Keratinocyte (primary cell): ENCODE results near the gene LVRN. TPM values are rescaled to one million over a fixed set of nuclear protein-coding genes. Genes with fewer than 3 reads are reported as not detected.

Experiments used
- DNase-seq: peaks from one replicate; pipeline ENCODE4 v3.0.0-alpha.2; 2011; ENCODE audit warnings: low read depth, missing footprints, low spot score
- FAIRE-seq: peaks from 2 replicates; lab custom pipeline; 2011; peaks lifted over from hg19 to GRCh38; lab: Jason Lieb, UNC
- H2AFZ ChIP-seq: 2 replicates; pipeline ENCODE4 v1.6.0; 2012; ENCODE audit warnings: low read length, control low read depth, inconsistent platforms; ENCODE audit not compliant: control insufficient read depth
- H3K27ac ChIP-seq: 2 replicates; pipeline ENCODE4 v1.5.1; 2011; ENCODE audit warnings: low read length; ENCODE audit not compliant: control insufficient read depth, insufficient read depth
- H3K27me3 ChIP-seq: 3 replicates; pipeline ENCODE4 v1.6.0; 2011; ENCODE audit warnings: low read length; ENCODE audit not compliant: control insufficient read depth, insufficient read depth; ENCODE audit errors: extremely low read depth
- H3K36me3 ChIP-seq, 2 experiments: 2 replicates in 1 of 2; 3 replicates in 1 of 2; pipeline ENCODE4 v1.5.1; 2011; ENCODE audit warnings: low read length in 2 of 2, mild to moderate bottlenecking in 1 of 2; ENCODE audit not compliant: control insufficient read depth in 2 of 2, insufficient read depth in 2 of 2; ENCODE audit errors: extremely low read depth in 1 of 2
- H3K4me1 ChIP-seq: 3 replicates; pipeline ENCODE4 v1.5.1; 2011; ENCODE audit warnings: low read length; ENCODE audit not compliant: control insufficient read depth, insufficient read depth; ENCODE audit errors: extremely low read depth
- H3K4me2 ChIP-seq: 3 replicates; pipeline ENCODE4 v1.6.0; 2011; ENCODE audit warnings: low read depth, low read length; ENCODE audit not compliant: control insufficient read depth, insufficient read depth; ENCODE audit errors: extremely low read depth
- H3K4me3 ChIP-seq, 3 experiments: fragments of 200-600 bp in 1 of 3; sonication (generic) in 1 of 3; 2 replicates in 2 of 3; 3 replicates in 1 of 3; pipeline ENCODE4 v1.5.1; 2011 to 2016; ENCODE audit warnings: low read length in 3 of 3, mild to moderate bottlenecking in 3 of 3, control low read depth in 2 of 3, inconsistent platforms in 1 of 3, low read depth in 1 of 3, mixed read lengths in 1 of 3, mixed run types in 1 of 3, moderate library complexity in 1 of 3; ENCODE audit not compliant: control insufficient read depth in 2 of 3, insufficient read depth in 2 of 3; ENCODE audit errors: extremely low read depth in 1 of 3
- H3K79me2 ChIP-seq: 2 replicates; pipeline ENCODE4 v1.6.0; 2012; ENCODE audit warnings: low read length; ENCODE audit not compliant: control insufficient read depth, insufficient read depth
- H3K9ac ChIP-seq: 3 replicates; pipeline ENCODE4 v1.6.0; 2011; ENCODE audit warnings: low read length; ENCODE audit not compliant: control insufficient read depth, insufficient read depth; ENCODE audit errors: extremely low read depth
- H3K9me1 ChIP-seq: 3 replicates; pipeline ENCODE4 v1.6.0; 2011; ENCODE audit warnings: low read length; ENCODE audit not compliant: control insufficient read depth, insufficient read depth; ENCODE audit errors: extremely low read depth
- H3K9me3 ChIP-seq: 2 replicates; pipeline ENCODE4 v1.5.1; 2012; ENCODE audit warnings: low read depth, low read length; ENCODE audit not compliant: control insufficient read depth
- H4K20me1 ChIP-seq: 3 replicates; pipeline ENCODE4 v1.6.0; 2011; ENCODE audit warnings: low read length; ENCODE audit not compliant: control insufficient read depth, insufficient read depth; ENCODE audit errors: extremely low read depth
- EZH2 ChIP-seq: IDR thresholded peaks from one replicate; pipeline ENCODE4 v1.6.1; 2012; ENCODE audit warnings: inconsistent platforms, mild to moderate bottlenecking, low read length, moderate library complexity
- dilution Hi-C: fragments of 300-500 bp; cut with MboI; formaldehyde crosslinking; loops from one replicate; pipeline ENCODE4 v1.7.0; 2020; ENCODE audit warnings: low sequenced_read_pairs; ENCODE audit not compliant: extremely low pct_ligation_motif_present
- polyA plus RNA-seq, 5 experiments: library from polyadenylated mRNA; depleted of rRNA in 3 of 5; stranded (reverse) in 3 of 5; stranded (forward) in 1 of 5; unstranded in 1 of 5; fragments of >200 nt; gene quantifications; 1 replicate in 1 of 5; 2 replicates in 3 of 5; 3 replicates in 1 of 5; pipeline versions ENCODE4 v1.2.1 to v1.2.3, GENCODE V29; 2011 to 2012; ENCODE audit warnings: missing spikeins in 2 of 5, low read depth in 1 of 5, low replicate concordance in 1 of 5
- TF ChIP-seq, protein P1 (sequence below), 3 experiments: IDR thresholded peaks in 1 of 3; conservative IDR thresholded peaks in 1 of 3; optimal IDR thresholded peaks in 1 of 3; 2 replicates in 2 of 3; 3 replicates in 1 of 3; pipeline versions ENCODE3 to v1.5.1; 2011; ENCODE audit warnings: low read length in 3 of 3, mild to moderate bottlenecking in 3 of 3, moderate library complexity in 2 of 3, control low read depth in 1 of 3, inconsistent platforms in 1 of 3; ENCODE audit not compliant: insufficient read depth in 2 of 3; ENCODE audit errors: extremely low read depth in 1 of 3

The LVRN gene
- polyA plus RNA-seq, 1 donor (not counting 4 experiments of a cell fraction or from before 2014, with no cell fraction given), result 0.08 TPM

DNA sequence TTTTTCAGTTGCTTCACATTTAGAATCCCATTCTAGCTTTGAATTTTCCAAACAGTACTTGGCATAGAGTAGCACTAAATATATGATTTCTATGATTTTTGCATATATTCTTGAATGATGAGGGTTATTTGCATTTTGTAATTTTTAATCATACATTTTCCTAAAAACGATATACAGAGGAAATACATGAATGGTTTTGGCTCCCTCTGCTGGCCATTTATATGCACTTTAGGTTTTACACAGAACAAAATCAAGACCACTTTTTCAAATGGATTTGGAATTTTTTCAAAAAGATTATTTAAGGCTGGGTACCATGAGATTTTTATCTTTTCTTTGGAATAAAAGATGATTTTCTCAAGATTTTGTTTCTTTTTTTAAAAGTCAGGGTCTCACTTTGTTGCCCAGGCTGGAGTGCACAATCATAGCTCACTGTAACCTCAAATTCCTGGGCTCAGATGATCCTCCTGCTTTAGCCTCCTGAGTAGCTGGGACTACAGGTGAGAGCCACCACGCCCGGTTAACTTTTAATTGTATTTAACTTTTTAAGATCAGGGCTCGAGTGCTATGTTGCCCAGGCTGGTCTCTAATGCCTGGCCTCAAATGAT, 105.9 kb downstream of the LVRN start:
- H3K4me3 ChIP-seq, result no peak overlapping the region
- H3K9me3 ChIP-seq, result no peaks in the 10 kb centered on the region
- no peak overlapping the region for H3K27ac ChIP-seq
- TF ChIP-seq, protein P1, sequence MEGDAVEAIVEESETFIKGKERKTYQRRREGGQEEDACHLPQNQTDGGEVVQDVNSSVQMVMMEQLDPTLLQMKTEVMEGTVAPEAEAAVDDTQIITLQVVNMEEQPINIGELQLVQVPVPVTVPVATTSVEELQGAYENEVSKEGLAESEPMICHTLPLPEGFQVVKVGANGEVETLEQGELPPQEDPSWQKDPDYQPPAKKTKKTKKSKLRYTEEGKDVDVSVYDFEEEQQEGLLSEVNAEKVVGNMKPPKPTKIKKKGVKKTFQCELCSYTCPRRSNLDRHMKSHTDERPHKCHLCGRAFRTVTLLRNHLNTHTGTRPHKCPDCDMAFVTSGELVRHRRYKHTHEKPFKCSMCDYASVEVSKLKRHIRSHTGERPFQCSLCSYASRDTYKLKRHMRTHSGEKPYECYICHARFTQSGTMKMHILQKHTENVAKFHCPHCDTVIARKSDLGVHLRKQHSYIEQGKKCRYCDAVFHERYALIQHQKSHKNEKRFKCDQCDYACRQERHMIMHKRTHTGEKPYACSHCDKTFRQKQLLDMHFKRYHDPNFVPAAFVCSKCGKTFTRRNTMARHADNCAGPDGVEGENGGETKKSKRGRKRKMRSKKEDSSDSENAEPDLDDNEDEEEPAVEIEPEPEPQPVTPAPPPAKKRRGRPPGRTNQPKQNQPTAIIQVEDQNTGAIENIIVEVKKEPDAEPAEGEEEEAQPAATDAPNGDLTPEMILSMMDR (optimal IDR thresholded peaks at IDR 0.05 in 1 of 3, IDR thresholded peaks at IDR 0.05 in 1 of 3, conservative IDR thresholded peaks at IDR 0.05 in 1 of 3; ENCODE audit: extremely low read depth in 1 of 3, insufficient read depth in 2 of 3, low read length in 3 of 3), result peak in 2 of 3 experiments; percentile 48 to 54
- TF ChIP-seq EZH2, result no peak
- no peaks in the 10 kb centered on the region for H4K20me1 ChIP-seq
- H3K27me3 ChIP-seq, result no peaks in the 10 kb centered on the region
- DNase-seq, result no peak
- no peak overlapping the region for H3K9ac ChIP-seq
- no peaks in the 10 kb centered on the region for H3K36me3 ChIP-seq
- H3K4me1 ChIP-seq, result no peaks in the 10 kb centered on the region
- no peaks in the 10 kb centered on the region for H3K9me1 ChIP-seq
- H2AFZ ChIP-seq, result no peak overlapping the region
- no peak for FAIRE-seq
- dilution Hi-C loops, result no loop called here
- H3K4me2 ChIP-seq, result no peak overlapping the region
- H3K79me2 ChIP-seq, result no peaks in the 10 kb centered on the region

DNA sequence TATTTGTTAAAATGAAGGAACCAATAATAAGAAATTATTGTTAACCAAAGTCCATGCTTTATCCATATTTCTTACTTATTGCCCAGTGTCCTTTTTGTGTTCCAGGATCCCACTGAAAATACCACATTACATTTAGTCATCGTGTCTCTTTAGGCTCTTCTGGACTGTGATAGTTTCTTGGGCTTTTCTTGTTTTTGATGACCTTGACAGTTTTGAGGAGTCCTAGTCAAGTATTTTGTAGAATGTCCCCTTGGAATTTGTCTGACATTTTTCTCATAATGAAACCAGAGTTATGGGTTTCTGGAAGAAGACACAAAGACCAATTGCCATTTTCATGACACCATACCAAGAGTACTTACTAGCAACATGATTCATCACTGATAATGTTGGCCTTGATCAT, 108.9 kb downstream of the LVRN start:
- dilution Hi-C loops, result no loop called here
- Histone ChIP-seq H4K20me1 (no peaks in the 10 kb centered on the region), H3K4me2 (no peak overlapping the region), H3K4me3 (no peak overlapping the region), H3K9me1 (no peaks in the 10 kb centered on the region), H3K36me3 (no peaks in the 10 kb centered on the region), H3K27me3 (no peaks in the 10 kb centered on the region), H3K79me2 (no peaks in the 10 kb centered on the region), H3K27ac (no peak overlapping the region), H3K9me3 (no peaks in the 10 kb centered on the region), H3K9ac (no peak overlapping the region), H3K4me1 (no peaks in the 10 kb centered on the region), H2AFZ (no peak overlapping the region)
- DNase-seq (no peak), FAIRE-seq (no peak)
- TF ChIP-seq EZH2, result no peak
- TF ChIP-seq, protein P1 (optimal IDR thresholded peaks at IDR 0.05 in 1 of 3, IDR thresholded peaks at IDR 0.05 in 1 of 3, conservative IDR thresholded peaks at IDR 0.05 in 1 of 3; ENCODE audit: extremely low read depth in 1 of 3, insufficient read depth in 2 of 3, low read length in 3 of 3), result no peak
